COLO829 (cell line): ENCODE data around the gene HACD2.
"Not testable (repeated sequence)": the region's sequence is repeated elsewhere in the genome, so short reads cannot be mapped to it uniquely, and the experiment has no call there.

Experiments
- DNase-seq: peaks from one replicate; pipeline ENCODE4 v3.0.0; 2012; ENCODE audit warnings: low spot score

HACD2 gene

GRCh38 chr3:123523023-123523412 lies 61.8 kb downstream of the HACD2 start:
- no peak for DNase-seq

- no peak for DNase-seq
Measured at GRCh38 chr3:123522320-123523022, 62.4 kb downstream of the HACD2 start.

- no peak for DNase-seq
Measured at GRCh38 chr3:123521179-123521969, 63.5 kb downstream of the HACD2 start.

GRCh38 chr3:123520656-123521055 lies 64.2 kb downstream of the HACD2 start:
- DNase-seq = no peak

GRCh38 chr3:123518892-123519485 lies 65.9 kb downstream of the HACD2 start:
- no peak for DNase-seq

- DNase-seq = no peak
Measured at GRCh38 chr3:123511726-123512125, 73.1 kb downstream of the HACD2 start.

- no peak for DNase-seq
Measured at GRCh38 chr3:123511084-123511483, 73.8 kb downstream of the HACD2 start.

GRCh38 chr3:123508178-123508577 lies 76.7 kb downstream of the HACD2 start:
- DNase-seq = no peak

- DNase-seq = no peak
Measured at GRCh38 chr3:123505820-123506219, 79.0 kb downstream of the HACD2 start.

GRCh38 chr3:123503203-123503602 lies 81.7 kb downstream of the HACD2 start:
- DNase-seq = no peak

GRCh38 chr3:123499322-123499721 lies 85.5 kb downstream of the HACD2 start:
- DNase-seq = no peak

- no peak for DNase-seq
Measured at GRCh38 chr3:123498761-123499160, 86.1 kb downstream of the HACD2 start.

GRCh38 chr3:123493912-123494311 lies 90.9 kb downstream of the HACD2 start:
- no peak for DNase-seq

GRCh38 chr3:123491966-123492587 lies 92.8 kb downstream of the HACD2 start:
- DNase-seq = no peak

- peak; percentile 75 for DNase-seq
Measured at GRCh38 chr3:123489400-123490004, 95.4 kb downstream of the HACD2 start.

- DNase-seq = no peak
Measured at GRCh38 chr3:123488645-123489347, 96.1 kb downstream of the HACD2 start.

- not testable (repeated sequence) for DNase-seq
Measured at GRCh38 chr3:123487063-123487462, 97.8 kb downstream of the HACD2 start.

GRCh38 chr3:123486460-123486859 lies 98.4 kb downstream of the HACD2 start:
- no peak for DNase-seq

GRCh38 chr3:123485551-123485950 lies 99.3 kb downstream of the HACD2 start:
- DNase-seq = no peak

GRCh38 chr3:123483146-123483545 lies 101.7 kb downstream of the HACD2 start:
- DNase-seq = no peak

GRCh38 chr3:123481722-123482457 lies 103.0 kb downstream of the HACD2 start:
- no peak for DNase-seq
